ENCODE data around the gene MNS1. TPM values are rescaled to one million over a fixed set of nuclear protein-coding genes. Genes with fewer than 3 reads are reported as not detected.
"Not testable (repeated sequence)": the region's sequence is repeated elsewhere in the genome, so short reads cannot be mapped to it uniquely, and the experiment has no call there.

MNS1 gene
- total RNA-seq, 1 experiment from 2014 or later = 1.5 TPM

- DNase-seq (ENCODE audit: unreplicated experiment) = no peak
- no peak overlapping the region for H3K27ac Mint-ChIP-seq (ENCODE audit: low read depth, unreplicated experiment)
- CTCF ChIA-PET = interaction anchor here (0.6 to 7.3 kb wide), 3 partner anchors 65 to 175 kb away, joined by 3 to 166 read pairs (median 6); no protein-coding TSS in a partner anchor
- POLR2A ChIA-PET = no interaction called here
- no peaks in the 10 kb centered on the region for H3K27me3 Mint-ChIP-seq (ENCODE audit: insufficient read depth, unreplicated experiment)
- no TSS peak for BruUV-seq (replicated peaks)
- H3K9me3 Mint-ChIP-seq (ENCODE audit: unreplicated experiment) = no peaks in the 10 kb centered on the region
- intact Hi-C loops (cut with micrococcal nuclease) = no loop called here
- no peaks in the 10 kb centered on the region for H3K4me1 Mint-ChIP-seq (ENCODE audit: insufficient read depth, unreplicated experiment)
- H3K4me3 Mint-ChIP-seq (ENCODE audit: unreplicated experiment) = no peak overlapping the region
- H3K36me3 Mint-ChIP-seq (ENCODE audit: insufficient read depth, unreplicated experiment) = peaks cover 13% of the 10 kb centered on the region
- TF ChIP-seq CTCF (IDR thresholded peaks at IDR 0.05; ENCODE audit: unreplicated experiment) = no peak
Measured at GRCh38 chr15:56425976-56426375, 39.0 kb downstream of the MNS1 start.

GRCh38 chr15:56425276-56425675, 39.7 kb downstream of the MNS1 start:
- POLR2A ChIA-PET = interaction anchor here (0.6 to 1.4 kb wide), 3 partner anchors 9 to 125 kb away, joined by 3 to 4 read pairs (median 4); no protein-coding TSS in a partner anchor
- H3K9me3 Mint-ChIP-seq (ENCODE audit: unreplicated experiment) = no peaks in the 10 kb centered on the region
- CTCF ChIA-PET = interaction anchor here (0.8 to 7.3 kb wide), 4 partner anchors 9 to 180 kb away, joined by 3 to 166 read pairs (median 8); no protein-coding TSS in a partner anchor
- DNase-seq (ENCODE audit: unreplicated experiment) = no peak
- TF ChIP-seq CTCF (IDR thresholded peaks at IDR 0.05; ENCODE audit: unreplicated experiment) = no peak
- H3K4me1 Mint-ChIP-seq (ENCODE audit: insufficient read depth, unreplicated experiment) = no peaks in the 10 kb centered on the region
- BruUV-seq (replicated peaks) = no TSS peak
- H3K4me3 Mint-ChIP-seq (ENCODE audit: unreplicated experiment) = no peak overlapping the region
- no peaks in the 10 kb centered on the region for H3K27me3 Mint-ChIP-seq (ENCODE audit: insufficient read depth, unreplicated experiment)
- no peak overlapping the region for H3K27ac Mint-ChIP-seq (ENCODE audit: low read depth, unreplicated experiment)
- peaks cover 8% of the 10 kb centered on the region for H3K36me3 Mint-ChIP-seq (ENCODE audit: insufficient read depth, unreplicated experiment)
- intact Hi-C loops (cut with micrococcal nuclease) = no loop called here

- H3K4me3 Mint-ChIP-seq (ENCODE audit: unreplicated experiment); H3K36me3 Mint-ChIP-seq (ENCODE audit: insufficient read depth, unreplicated experiment); CTCF ChIA-PET; BruUV-seq (replicated peaks); POLR2A ChIA-PET; DNase-seq (ENCODE audit: unreplicated experiment); H3K27ac Mint-ChIP-seq (ENCODE audit: low read depth, unreplicated experiment); H3K4me1 Mint-ChIP-seq (ENCODE audit: insufficient read depth, unreplicated experiment); intact Hi-C loops (cut with micrococcal nuclease); H3K27me3 Mint-ChIP-seq (ENCODE audit: insufficient read depth, unreplicated experiment); H3K9me3 Mint-ChIP-seq (ENCODE audit: unreplicated experiment): not testable (repeated sequence)
Measured at GRCh38 chr15:56413114-56413733, 51.7 kb downstream of the MNS1 start.

- BruUV-seq (replicated peaks) = no TSS peak
- intact Hi-C loops (cut with micrococcal nuclease) = no loop called here
Measured at GRCh38 chr15:56411122-56411749, 53.7 kb downstream of the MNS1 start.

More at GRCh38 chr15:56411122-56411749, 53.7 kb downstream of the MNS1 start:
- POLR2A ChIA-PET = interaction anchor here (1.0 kb wide), 1 partner anchor 11 kb away, joined by 4 read pairs; no protein-coding TSS in a partner anchor
- Mint-ChIP-seq H3K36me3 (ENCODE audit: insufficient read depth, unreplicated experiment) (peaks cover under 1% of the 10 kb centered on the region), H3K27me3 (ENCODE audit: insufficient read depth, unreplicated experiment) (no peaks in the 10 kb centered on the region), H3K9me3 (ENCODE audit: unreplicated experiment) (no peaks in the 10 kb centered on the region), H3K4me1 (ENCODE audit: insufficient read depth, unreplicated experiment) (peaks cover 5% of the 10 kb centered on the region), H3K27ac (ENCODE audit: low read depth, unreplicated experiment) (no peak overlapping the region), H3K4me3 (ENCODE audit: unreplicated experiment) (no peak overlapping the region)
- peak; percentile 13 for DNase-seq (ENCODE audit: unreplicated experiment)
- TF ChIP-seq CTCF (IDR thresholded peaks at IDR 0.05; ENCODE audit: unreplicated experiment) = no peak
- CTCF ChIA-PET = interaction anchor here (0.6 to 1.1 kb wide), 2 partner anchors 17 to 1107 kb away, joined by 3 read pairs; no protein-coding TSS in a partner anchor
